Hematopoietic multipotent progenitor cell treated with erythropoietin and hydrocortisone succinate and interleukin-3 and kit ligand, for 15 days (in vitro differentiated cells): Measurements from ENCODE around the gene NSMCE1.
A peak's percentile ranks its signal among the peaks of the same experiment; 100 is the strongest.

Experiments used
- DNase-seq: peaks from one replicate; pipeline ENCODE4 v3.0.0-alpha.2; 2015; ENCODE audit warnings: low spot score

NSMCE1 gene

GRCh38 chr16:27230562-27231001 lies 38.0 kb downstream of the NSMCE1 start:
- peak; percentile 51 for DNase-seq

- DNase-seq = no peak
Measured at GRCh38 chr16:27229891-27230470, 38.6 kb downstream of the NSMCE1 start.

- no peak for DNase-seq
Measured at GRCh38 chr16:27228621-27229501, 39.7 kb downstream of the NSMCE1 start.

GRCh38 chr16:27228045-27228444 lies 40.5 kb downstream of the NSMCE1 start:
- no peak for DNase-seq

GRCh38 chr16:27226976-27227705 lies 41.4 kb downstream of the NSMCE1 start:
- DNase-seq = no peak

GRCh38 chr16:27226476-27226875 lies 42.1 kb downstream of the NSMCE1 start:
- no peak for DNase-seq

GRCh38 chr16:27225536-27226360 lies 42.8 kb downstream of the NSMCE1 start:
- no peak for DNase-seq

- no peak for DNase-seq
Measured at GRCh38 chr16:27224741-27225300, 43.8 kb downstream of the NSMCE1 start.

GRCh38 chr16:27224271-27224737 lies 44.3 kb downstream of the NSMCE1 start:
- no peak for DNase-seq

GRCh38 chr16:27223701-27224100 lies 44.9 kb downstream of the NSMCE1 start:
- DNase-seq = no peak

GRCh38 chr16:27223226-27223610 lies 45.4 kb downstream of the NSMCE1 start:
- DNase-seq = no peak

- no peak for DNase-seq
Measured at GRCh38 chr16:27222249-27223225, 46.0 kb downstream of the NSMCE1 start.

GRCh38 chr16:27221576-27222248 lies 46.9 kb downstream of the NSMCE1 start:
- DNase-seq = no peak

GRCh38 chr16:27220991-27221390 lies 47.6 kb downstream of the NSMCE1 start:
- no peak for DNase-seq

- DNase-seq = no peak
Measured at GRCh38 chr16:27220527-27220926, 48.0 kb downstream of the NSMCE1 start.

- DNase-seq = no peak
Measured at GRCh38 chr16:27220120-27220519, 48.5 kb downstream of the NSMCE1 start.

- no peak for DNase-seq
Measured at GRCh38 chr16:27219161-27219560, 49.4 kb downstream of the NSMCE1 start.

GRCh38 chr16:27218756-27219155 lies 49.8 kb downstream of the NSMCE1 start:
- DNase-seq = no peak

GRCh38 chr16:27217256-27217655 lies 51.3 kb downstream of the NSMCE1 start:
- DNase-seq = no peak
